Measurements from ENCODE around the gene RPL27.
A peak's percentile ranks its signal among the peaks of the same experiment; 100 is the strongest.

The RPL27 gene

GRCh38 chr17:43020789-43021740 is 22.8 kb downstream of the RPL27 start:
- DNase-seq (ENCODE audit: low spot score): peak; percentile 91

DNA sequence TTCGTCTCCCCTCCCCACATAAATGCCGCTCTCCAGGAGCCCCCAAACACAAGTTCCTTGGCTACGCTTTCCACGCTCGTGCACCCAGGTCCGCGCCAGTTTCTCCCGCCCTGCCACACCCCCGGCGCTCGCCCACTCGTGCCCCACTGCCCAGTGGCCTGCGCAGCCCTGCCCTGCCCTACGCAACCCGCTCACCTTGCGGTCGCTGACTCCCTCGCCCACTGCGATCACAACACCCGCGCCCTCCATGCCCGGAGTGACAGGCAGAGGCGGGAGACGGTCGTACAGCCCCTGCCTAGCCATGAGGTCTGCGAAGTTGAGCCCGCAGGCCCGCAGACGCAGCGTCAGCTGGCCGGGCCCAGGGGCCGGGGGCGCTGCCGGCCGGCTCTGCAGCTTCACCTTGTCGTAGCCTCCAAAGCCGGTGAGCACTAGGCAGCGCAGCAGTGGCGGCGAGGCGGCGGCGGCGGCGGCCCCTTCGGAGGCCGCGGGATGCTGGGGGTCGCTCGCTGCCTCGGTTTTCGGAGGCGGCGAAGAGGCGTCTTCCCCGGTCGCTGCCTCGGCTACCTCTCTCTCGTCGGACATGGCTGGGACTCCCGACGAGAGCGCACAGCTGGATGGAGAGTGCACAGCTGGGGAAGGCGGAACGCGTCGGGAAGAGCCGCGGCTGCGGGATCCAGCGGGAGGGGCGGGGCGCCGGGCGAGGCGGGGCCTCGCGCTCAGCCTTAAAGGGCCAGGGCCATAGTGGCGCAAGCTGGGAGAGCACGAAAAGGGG is 23.7 kb downstream of the RPL27 start, which contains the start of gene VAT1:
Gene VAT1 (minus strand): TSS at position 645 of the 772 bp plus-strand sequence. CDS start 63 bp downstream, at position 582.
- DNase-seq (ENCODE audit: low spot score): peak; percentile 89

DNA sequence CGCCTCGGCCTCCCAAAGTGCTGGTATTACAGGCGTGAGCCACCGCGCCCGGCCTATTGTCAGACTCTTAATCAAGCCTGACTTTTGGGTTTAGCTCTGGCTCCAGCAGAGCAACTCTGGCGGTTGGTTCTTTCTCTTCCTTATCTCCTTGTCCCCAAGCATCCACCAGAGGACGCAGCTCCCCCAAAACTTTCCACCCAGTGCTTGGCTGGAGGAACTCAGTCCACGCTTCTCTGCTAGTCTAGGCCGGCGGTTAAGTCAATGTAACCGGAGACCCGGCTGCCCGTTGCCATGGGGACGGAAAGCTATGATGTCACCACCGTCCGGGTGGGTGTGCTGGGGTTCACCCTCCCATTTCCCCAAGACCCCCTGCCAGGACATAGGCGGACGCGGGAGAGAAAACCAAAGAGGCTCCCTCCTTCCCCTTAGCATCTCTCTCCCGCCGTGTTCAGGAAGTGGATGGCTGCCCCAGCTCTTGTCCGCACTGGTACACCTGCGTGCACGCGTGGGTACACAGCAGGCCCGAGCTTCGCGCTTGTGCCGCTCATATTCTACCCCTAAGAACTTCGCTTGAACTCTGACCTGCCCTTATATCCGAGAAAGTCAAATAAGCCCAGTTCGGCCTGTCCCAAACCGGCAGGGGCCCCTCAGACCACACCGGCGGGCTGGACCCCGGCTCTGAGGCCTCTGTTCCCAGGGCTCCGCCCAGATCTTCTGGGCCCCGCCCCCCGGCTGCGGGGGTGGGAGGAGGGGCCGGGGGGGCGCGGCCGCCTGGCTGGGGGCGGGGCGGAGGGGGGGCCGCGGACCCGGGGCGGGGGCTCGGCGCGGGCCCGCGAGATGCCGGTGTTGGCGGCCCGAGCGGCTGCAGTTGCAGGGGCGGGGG is 26.4 kb downstream of the RPL27 start, which contains the start of gene RND2:
Gene RND2 (plus strand): TSS at position 825 of the 883 bp plus-strand sequence. CDS start 117 bp downstream, outside the sequence.
- peak; percentile 97 for DNase-seq (ENCODE audit: low spot score)

- no peak for DNase-seq (ENCODE audit: low spot score)
These were observed 27.1 kb downstream of the RPL27 start for GRCh38 chr17:43025290-43025657.

DNA sequence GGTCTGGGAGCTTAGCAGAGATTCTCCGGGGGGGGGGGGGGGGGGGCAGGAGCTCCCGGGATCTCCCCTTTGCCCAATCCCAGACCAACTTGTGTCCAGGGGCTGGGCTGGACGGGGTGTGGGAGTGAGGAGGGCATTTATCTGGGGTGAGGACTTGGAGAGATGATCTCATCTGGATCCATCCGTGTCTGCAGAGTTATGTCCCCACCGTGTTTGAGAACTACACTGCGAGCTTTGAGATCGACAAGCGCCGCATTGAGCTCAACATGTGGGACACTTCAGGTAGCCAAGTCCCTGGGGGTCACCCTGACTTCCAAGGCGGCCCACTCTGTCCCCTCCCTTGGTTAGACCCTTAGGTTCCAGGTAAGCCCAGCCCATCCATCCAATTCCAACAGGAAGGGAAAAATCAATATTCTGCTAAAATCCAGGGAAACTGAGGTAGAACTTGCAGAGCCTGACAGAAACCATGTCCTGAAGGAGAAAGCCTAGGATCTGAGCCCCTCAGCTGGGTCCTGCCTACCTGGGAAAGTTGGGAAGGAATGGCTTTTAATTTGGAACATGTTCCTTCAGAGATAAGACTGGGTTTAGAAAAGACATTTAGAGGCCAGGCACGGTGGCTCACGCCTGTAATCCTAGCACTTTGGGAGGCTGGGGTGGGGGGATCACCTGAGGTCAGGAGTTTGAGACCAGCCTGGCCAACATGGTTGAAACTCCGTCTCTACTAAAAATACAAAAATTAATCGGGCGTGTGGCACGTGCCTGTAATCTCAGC is 27.7 kb downstream of the RPL27 start:
- no peak for DNase-seq (ENCODE audit: low spot score)

DNA sequence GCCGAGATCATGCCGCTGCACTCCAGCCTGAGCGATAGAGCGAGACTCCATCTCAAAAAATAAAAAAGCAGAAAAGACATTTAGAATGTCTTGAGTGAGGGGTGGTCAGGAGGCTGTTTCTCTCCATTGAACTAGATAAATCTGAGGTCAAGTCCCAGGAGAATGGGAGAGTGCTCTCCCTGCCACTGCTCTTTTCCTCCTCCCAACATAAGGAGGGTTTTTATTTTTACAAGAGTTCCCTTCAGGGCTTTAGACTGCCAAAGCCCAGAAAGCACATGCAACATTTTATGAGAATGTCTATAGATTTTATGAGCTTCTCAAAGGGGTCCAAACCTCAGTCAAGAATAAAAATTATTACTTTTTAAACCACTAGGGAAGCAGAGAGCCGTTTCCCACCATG is 28.4 kb downstream of the RPL27 start:
- no peak for DNase-seq (ENCODE audit: low spot score)

DNA sequence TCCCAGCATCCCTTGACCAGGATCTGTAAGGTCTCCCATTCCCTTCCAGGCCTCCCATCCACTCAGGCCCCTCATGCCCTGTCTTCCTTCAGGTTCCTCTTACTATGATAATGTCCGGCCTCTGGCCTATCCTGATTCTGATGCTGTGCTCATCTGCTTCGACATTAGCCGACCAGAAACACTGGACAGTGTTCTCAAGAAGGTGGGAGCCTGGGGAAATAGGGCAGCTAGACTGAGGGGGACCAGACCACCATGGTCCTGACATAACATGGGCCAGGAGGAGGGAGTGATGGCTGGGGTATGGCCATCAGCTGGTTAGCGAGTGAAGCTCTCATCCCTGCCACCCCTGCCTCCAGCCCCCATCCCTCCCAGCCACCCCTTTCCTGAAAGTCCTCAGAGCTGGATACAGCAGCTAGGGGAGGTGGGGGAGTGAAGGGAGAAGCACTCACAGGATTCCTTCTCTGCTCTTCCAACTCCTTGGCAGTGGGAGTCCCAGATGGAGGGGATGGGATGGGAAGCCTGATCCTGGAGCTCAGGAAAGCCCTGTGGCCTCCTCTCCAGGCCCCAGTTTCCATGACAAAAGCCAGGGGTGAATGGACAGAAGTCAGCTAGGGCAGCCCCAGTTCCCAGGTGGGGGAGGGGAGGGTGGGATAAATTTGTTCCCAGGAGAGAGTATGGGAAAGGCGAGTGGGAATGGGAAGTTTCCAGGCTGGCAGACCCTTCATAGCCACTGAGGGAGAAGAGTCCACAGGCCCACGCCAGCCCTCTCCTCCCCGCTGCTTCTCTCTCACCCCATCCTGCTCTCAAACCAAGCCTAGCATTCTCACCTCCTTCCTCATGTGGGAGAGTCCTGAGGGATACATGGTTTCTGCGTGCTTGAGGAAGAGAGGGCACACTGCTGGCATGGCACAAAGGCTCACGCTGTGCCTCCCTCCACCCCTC is 29.1 kb downstream of the RPL27 start:
- no peak for DNase-seq (ENCODE audit: low spot score)

GRCh38 chr17:43028221-43028861 is 30.1 kb downstream of the RPL27 start:
- no peak for DNase-seq (ENCODE audit: low spot score)

DNA sequence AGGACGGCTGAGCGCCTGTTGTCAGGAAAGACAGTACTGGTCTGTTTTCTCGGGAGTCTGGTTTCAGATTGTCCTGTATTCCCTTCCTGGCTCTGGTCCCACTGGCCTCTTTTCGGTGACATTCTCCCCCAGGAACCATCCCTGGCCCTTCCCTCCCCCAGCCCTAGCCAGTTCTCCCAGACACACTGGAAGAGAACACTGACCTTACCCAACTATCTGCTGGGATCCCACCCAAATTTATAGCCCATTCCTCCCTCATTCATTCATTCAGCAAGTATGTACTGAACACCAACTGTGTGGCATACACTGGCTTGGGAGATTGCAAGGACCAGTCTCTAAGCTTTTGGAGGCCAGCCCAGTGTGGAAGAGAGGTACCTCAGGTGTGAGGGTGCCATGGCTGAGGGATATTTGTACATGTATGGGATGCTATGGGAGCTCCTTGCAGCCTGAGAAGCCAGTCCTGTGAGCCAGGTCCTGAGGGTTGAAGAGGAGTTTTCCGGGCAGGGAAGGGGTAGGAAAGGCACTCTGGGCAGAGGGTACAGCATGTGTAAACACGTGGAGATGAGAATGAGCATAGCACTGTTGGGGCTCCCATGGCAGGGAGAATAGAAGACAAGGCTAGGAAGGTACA is 32.0 kb downstream of the RPL27 start:
- DNase-seq (ENCODE audit: low spot score): no peak

DNA sequence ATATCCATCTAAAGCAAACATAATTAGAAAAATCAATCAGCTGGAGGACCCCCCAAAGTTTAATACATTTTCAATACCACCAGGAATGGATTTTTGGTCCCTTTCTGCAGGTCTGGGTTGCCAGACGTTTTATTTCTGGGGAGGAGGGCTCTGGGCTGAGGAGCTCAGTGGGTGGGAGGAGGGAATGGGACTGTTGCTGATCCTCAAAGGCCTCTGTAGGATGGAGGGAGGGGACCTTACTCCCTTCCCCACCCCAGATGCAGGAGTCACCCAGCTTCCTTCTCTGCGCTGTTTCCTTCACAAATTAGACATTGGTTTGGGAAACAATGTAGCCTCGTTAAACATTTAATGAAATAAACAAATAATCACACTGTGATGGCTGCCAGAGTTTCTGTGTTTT is 33.4 kb downstream of the RPL27 start:
- no peak for DNase-seq (ENCODE audit: low spot score)

DNA sequence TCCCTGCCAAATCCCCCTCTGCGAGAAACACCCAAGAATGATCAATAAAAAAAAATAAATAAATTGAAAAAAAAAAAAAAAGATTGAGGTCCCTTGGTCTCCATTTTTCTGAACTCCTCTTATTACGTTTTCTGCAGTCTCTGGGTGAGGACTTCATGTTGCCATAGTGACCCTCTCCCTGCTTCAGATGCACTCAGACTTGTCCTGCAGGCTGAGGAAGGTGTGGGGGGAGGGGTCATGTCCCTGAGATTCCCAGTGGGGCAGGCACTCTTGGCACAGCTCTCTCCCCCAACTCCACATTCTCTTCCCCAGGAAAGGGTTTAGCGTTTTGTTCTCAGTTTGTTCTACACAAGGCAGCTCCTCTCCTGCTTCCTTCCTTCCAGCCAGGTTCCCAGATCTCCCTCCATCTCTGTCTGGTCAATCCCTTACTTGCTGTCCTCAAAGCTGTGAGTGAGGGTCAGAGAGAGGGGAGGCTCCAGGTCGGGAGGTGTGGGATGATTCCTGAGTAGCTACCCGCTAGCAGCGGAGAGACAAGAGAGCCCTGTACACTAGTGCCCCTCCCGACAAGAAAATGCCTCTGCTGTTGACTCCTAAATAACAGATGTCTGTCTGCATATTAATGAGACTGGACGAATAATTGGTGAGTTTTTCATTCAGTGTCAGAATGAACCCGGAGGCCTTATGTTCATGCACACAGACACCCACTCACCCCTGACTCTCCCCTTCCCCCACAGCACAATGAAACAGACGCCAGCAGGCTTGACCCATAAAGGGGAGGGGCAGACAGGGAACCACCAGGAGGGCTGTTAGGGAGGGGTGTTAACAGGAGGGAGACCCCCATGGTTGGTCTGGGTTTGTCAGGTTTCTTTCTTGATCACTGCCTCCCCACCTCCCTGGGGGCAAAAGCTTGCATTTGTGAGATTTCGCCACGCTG is 36.0 kb downstream of the RPL27 start:
- DNase-seq (ENCODE audit: low spot score): no peak

GRCh38 chr17:43034894-43035293 is 36.7 kb downstream of the RPL27 start:
- no peak for DNase-seq (ENCODE audit: low spot score)

GRCh38 chr17:43039646-43040045 is 41.4 kb downstream of the RPL27 start:
- no peak for DNase-seq (ENCODE audit: low spot score)

- no peak for DNase-seq (ENCODE audit: low spot score)
These were observed 42.4 kb downstream of the RPL27 start for GRCh38 chr17:43040655-43041054.

GRCh38 chr17:43042025-43042628 is 43.9 kb downstream of the RPL27 start:
- peak; percentile 19 for DNase-seq (ENCODE audit: low spot score)

DNA sequence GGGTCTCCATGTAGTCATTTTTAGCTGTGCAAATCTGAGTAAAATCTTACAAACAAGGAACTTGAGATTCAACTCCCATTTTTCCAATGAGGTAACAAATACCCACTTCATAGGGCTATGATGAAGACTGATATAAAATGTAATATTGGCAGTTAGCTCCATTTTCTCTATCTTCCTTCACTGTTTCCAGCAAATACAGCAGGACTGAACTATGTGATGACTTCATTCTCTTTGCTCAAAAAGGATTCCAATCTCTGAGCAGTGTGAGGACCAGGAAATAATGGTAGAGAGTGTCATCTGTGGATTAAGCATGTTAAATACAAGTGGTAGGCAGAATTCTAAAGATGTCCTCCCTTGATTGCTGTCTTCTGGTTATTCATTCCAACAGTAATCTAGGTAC is 45.1 kb downstream of the RPL27 start:
- DNase-seq (ENCODE audit: low spot score): peak; percentile 34

DNA sequence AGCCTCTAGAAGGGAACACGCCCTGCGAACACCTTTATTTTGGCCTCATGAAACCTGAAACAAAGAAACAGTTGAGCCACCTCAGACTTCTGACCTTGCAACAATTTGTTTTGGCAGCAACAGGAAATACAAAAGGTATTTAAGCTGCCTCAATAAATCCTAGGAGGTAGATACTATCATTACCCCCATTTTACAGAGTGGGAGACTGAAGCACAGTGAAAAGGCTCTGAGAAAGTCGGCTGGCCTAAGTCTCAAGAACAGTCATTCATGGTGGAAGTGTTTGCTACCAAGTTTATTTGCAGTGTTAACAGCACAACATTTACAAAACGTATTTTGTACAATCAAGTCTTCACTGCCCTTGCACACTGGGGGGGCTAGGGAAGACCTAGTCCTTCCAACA is 45.8 kb downstream of the RPL27 start:
- DNase-seq (ENCODE audit: low spot score): no peak
